Small intestine (tissue), 7 donors: Measurements from ENCODE around the gene SNX17. TPM values are rescaled to one million over a fixed set of nuclear protein-coding genes. Genes with fewer than 3 reads are reported as not detected.

Experiments
- DNase-seq, 2 donors: peaks; one replicate each; pipeline versions ENCODE4 v3.0.0 to v3.0.0-alpha.2; 2013
- FAIRE-seq: peaks from 2 replicates; lab custom pipeline; 2012; peaks lifted over from hg19 to GRCh38; lab: Jason Lieb, UNC
- H3K27ac ChIP-seq, 3 donors: one replicate each; pipeline ENCODE4 v1.5.1; 2013; ENCODE audit warnings: low read length in 2 of 3, mild to moderate bottlenecking in 2 of 3, control low read depth in 1 of 3, inconsistent platforms in 1 of 3, low read depth in 1 of 3, moderate library complexity in 1 of 3
- H3K27me3 ChIP-seq, 3 donors: one replicate each; pipeline ENCODE4 v1.6.1; 2013; ENCODE audit warnings: low read length in 3 of 3, inconsistent platforms in 1 of 3; ENCODE audit not compliant: control insufficient read depth in 3 of 3, insufficient read depth in 3 of 3
- H3K36me3 ChIP-seq, 3 donors: one replicate each; pipeline ENCODE4 v1.6.1; 2013; ENCODE audit warnings: low read length in 3 of 3, inconsistent platforms in 1 of 3, low read depth in 1 of 3, mild to moderate bottlenecking in 1 of 3, moderate library complexity in 1 of 3; ENCODE audit not compliant: control insufficient read depth in 3 of 3, insufficient read depth in 2 of 3
- H3K4me1 ChIP-seq, 3 donors: one replicate each; pipeline ENCODE4 v1.6.1; 2013; ENCODE audit warnings: low read length in 2 of 3, inconsistent platforms in 1 of 3, low read depth in 1 of 3, mild to moderate bottlenecking in 1 of 3, moderate library complexity in 1 of 3; ENCODE audit not compliant: control insufficient read depth in 3 of 3, insufficient read depth in 2 of 3
- H3K4me3 ChIP-seq, 3 donors: one replicate each; pipeline ENCODE4 v1.5.1; 2013; ENCODE audit warnings: low read length in 3 of 3, control low read depth in 1 of 3, inconsistent platforms in 1 of 3, low read depth in 1 of 3, mild to moderate bottlenecking in 1 of 3, moderate library complexity in 1 of 3
- H3K9me3 ChIP-seq, 2 donors: one replicate each; pipeline ENCODE4 v1.6.1; 2013; ENCODE audit warnings: low read depth in 1 of 2, low read length in 1 of 2; ENCODE audit not compliant: control insufficient read depth in 2 of 2, insufficient read depth in 1 of 2
- WGBS, 3 donors: extraction: QIAGEN DNeasy Blood & Tissue Kit; methylation state at CpG; one replicate each; pipeline ENCODE4 v1.1.7; 2013; 5-methylcytosine and 5-hydroxymethylcytosine counted together
- polyA plus RNA-seq, 4 donors: library from polyadenylated mRNA; stranded (reverse) in 3 of 4; unstranded in 1 of 4; fragments of 200-250 nt in 3 of 4; fragments of 120-200 nt in 1 of 4; gene quantifications; one replicate each; pipeline versions ENCODE4 v1.2.1 to v1.2.3, GENCODE V29; 2013
- donor health status: healthy with polysubstance abuse.
- donor health status: control.
- donor health status: control.
- donor health status: Bipolar disorder and iron deficiency.
- donor health status: healthy.

The SNX17 gene
- polyA plus RNA-seq, 4 donors: 64.6 to 76.6 (median 70.9) TPM

- no peaks in the 10 kb centered on the region for H3K9me3 ChIP-seq
- H3K27me3 ChIP-seq: no peaks in the 10 kb centered on the region
- H3K4me1 ChIP-seq: peaks cover 0 to 5% (median 3%) of the 10 kb centered on the region in 3 donors
- FAIRE-seq (no peak), DNase-seq (peak in 1 of 2 donors; percentile 73)
- H3K36me3 ChIP-seq: peaks cover 0 to 2% (median 0%) of the 10 kb centered on the region in 3 donors
- WGBS, 3 donors: 0% methylated on average over 12 of the region's 12 CpGs
- H3K27ac ChIP-seq: peak overlapping the region; percentile 91 to 98 (median 98)
- peak overlapping the region; percentile 87 to 93 (median 89) for H3K4me3 ChIP-seq
Observed at GRCh38 chr2:27356056-27356381, 14.4 kb upstream of the SNX17 start.

GRCh38 chr2:27356382-27357181, 13.8 kb upstream of the SNX17 start, which contains the start of gene GTF3C2:
Gene GTF3C2, minus strand, starts transcription at chr2:27356764. Its CDS starts 13,210 bp downstream, at chr2:27343554.
- peaks cover 0 to 5% (median 3%) of the 10 kb centered on the region in 3 donors for H3K4me1 ChIP-seq
- DNase-seq (peak; percentile 97 to 99), FAIRE-seq (no peak)
- H3K4me3 ChIP-seq: peak within 1 kb of the TSS; percentile 87 to 93 (median 89)
- no peaks in the 10 kb centered on the region for H3K9me3 ChIP-seq
- H3K27ac ChIP-seq: peak within 1 kb of the TSS; percentile 91 to 98 (median 98)
- WGBS, 3 donors: 0% methylated on average over 66 to 67 of the region's 67 CpGs
- no peaks in the 10 kb centered on the region for H3K27me3 ChIP-seq
- H3K36me3 ChIP-seq: peaks cover 0 to 2% (median 0%) of the 10 kb centered on the region in 3 donors

GRCh38 chr2:27362678-27363420, 7.6 kb upstream of the SNX17 start:
- DNase-seq (no peak), FAIRE-seq (no peak)
- Histone ChIP-seq H3K27me3 (no peaks in the 10 kb centered on the region), H3K4me3 (no peak overlapping the region), H3K9me3 (no peaks in the 10 kb centered on the region), H3K27ac (no peak overlapping the region), H3K36me3 (peaks cover 10 to 37% (median 18%) of the 10 kb centered on the region in 3 donors), H3K4me1 (peaks cover 0 to under 1% (median 0%) of the 10 kb centered on the region in 3 donors)
- WGBS, 3 donors: 93 to 95% (median 95%) methylated on average over 4 of the region's 4 CpGs

- Histone ChIP-seq H3K4me1 (peaks cover 2 to 3% (median 2%) of the 10 kb centered on the region in 3 donors), H3K27ac (no peak overlapping the region), H3K4me3 (no peak overlapping the region), H3K9me3 (no peaks in the 10 kb centered on the region), H3K36me3 (peaks cover 10 to 41% (median 20%) of the 10 kb centered on the region in 3 donors), H3K27me3 (no peaks in the 10 kb centered on the region)
- DNase-seq (no peak), FAIRE-seq (no peak)
- 78 to 84% (median 78%) methylated on average over 2 of the region's 2 CpGs for WGBS, 3 donors
Observed at GRCh38 chr2:27363933-27364332, 6.5 kb upstream of the SNX17 start.

- FAIRE-seq: no peak
- Histone ChIP-seq H3K27ac (peak overlapping the region; percentile 91 to 95 (median 93)), H3K9me3 (no peaks in the 10 kb centered on the region), H3K36me3 (peaks cover 7 to 47% (median 20%) of the 10 kb centered on the region in 3 donors), H3K27me3 (no peaks in the 10 kb centered on the region), H3K4me3 (peak overlapping the region; percentile 70 to 95 (median 74)), H3K4me1 (peaks cover 6 to 14% (median 8%) of the 10 kb centered on the region in 3 donors)
- no peak for DNase-seq
- WGBS, 3 donors: 1 to 2% (median 1%) methylated on average over 18 of the region's 18 CpGs
Observed at GRCh38 chr2:27369471-27370025, 868 bp upstream of the SNX17 start.

GRCh38 chr2:27370816-27371620, 602 bp downstream of the SNX17 start:
- peak overlapping the region; percentile 68 to 95 (median 93) for H3K4me3 ChIP-seq
- no peaks in the 10 kb centered on the region for H3K27me3 ChIP-seq
- H3K27ac ChIP-seq: peak overlapping the region; percentile 56 to 93 (median 78)
- H3K36me3 ChIP-seq: peaks cover 9 to 52% (median 25%) of the 10 kb centered on the region in 3 donors
- no peaks in the 10 kb centered on the region for H3K9me3 ChIP-seq
- peak; percentile 67 to 74 for DNase-seq
- 0 to 1% (median 1%) methylated on average over 34 to 46 of the region's 46 CpGs for WGBS, 3 donors
- H3K4me1 ChIP-seq: peaks cover 6 to 14% (median 8%) of the 10 kb centered on the region in 3 donors
- FAIRE-seq: no peak

- Histone ChIP-seq H3K27me3 (no peaks in the 10 kb centered on the region), H3K4me3 (no peak overlapping the region), H3K27ac (no peak overlapping the region), H3K9me3 (no peaks in the 10 kb centered on the region), H3K36me3 (peaks cover 8 to 54% (median 35%) of the 10 kb centered on the region in 3 donors), H3K4me1 (peaks cover 6 to 14% (median 8%) of the 10 kb centered on the region in 3 donors)
- FAIRE-seq (no peak), DNase-seq (no peak)
- 90 to 93% (median 93%) methylated on average over 6 of the region's 6 CpGs for WGBS, 3 donors
Observed at GRCh38 chr2:27372937-27373336, 2.5 kb downstream of the SNX17 start.
